Activated CD4-positive, alpha-beta memory T cell treated with anti-CD3 and anti-CD28 coated beads for 36 hours (primary cell): ENCODE data around the gene H19. TPM values are rescaled to one million over a fixed set of nuclear protein-coding genes. Genes with fewer than 3 reads are reported as not detected.

ENCODE experiments used
- CTCF ChIA-PET: fragments of 350-600 bp; sonication (Branson Sonifier 250); formaldehyde crosslinking; loops from one replicate; lab custom pipeline; 2021; ENCODE audit warnings: antibody characterized with exemption, inconsistent platforms; lab: Charles Lee
- POLR2A ChIA-PET: fragments of 350-600 bp; sonication (Branson Sonifier 250); formaldehyde crosslinking; loops from one replicate; lab custom pipeline; 2021; ENCODE audit warnings: antibody characterized with exemption; lab: Charles Lee
- DNase-seq: peaks from one replicate; pipeline ENCODE4 v3.0.0-alpha.2; 2020
- H3K27ac Mint-ChIP-seq: one replicate; pipeline ENCODE4 v1.8.0; 2021; ENCODE audit warnings: mixed read lengths
- H3K27me3 Mint-ChIP-seq: one replicate; pipeline ENCODE4 v1.8.0; 2021; ENCODE audit warnings: mixed read lengths
- H3K36me3 Mint-ChIP-seq: one replicate; pipeline ENCODE4 v1.8.0; 2021; ENCODE audit warnings: mixed read lengths
- H3K4me1 Mint-ChIP-seq: one replicate; pipeline ENCODE4 v1.8.0; 2021; ENCODE audit warnings: low read depth, mixed read lengths
- H3K4me3 Mint-ChIP-seq: one replicate; pipeline ENCODE4 v1.8.0; 2021; ENCODE audit warnings: mild to moderate bottlenecking, mixed read lengths
- H3K9me3 Mint-ChIP-seq: one replicate; pipeline ENCODE4 v1.8.0; 2021; ENCODE audit warnings: mixed read lengths
- intact Hi-C: fragments of 100-400 bp; cut with micrococcal nuclease; formaldehyde crosslinking; loops from one replicate; pipeline ENCODE4 v1.15.1; 2023
- total RNA-seq, 2 experiments: library from RNA; stranded (reverse); gene quantifications; one replicate each; pipeline ENCODE4 v1.2.3, GENCODE V29; 2021

Gene H19
- total RNA-seq, 2 experiments from 2014 or later, result not detected

GRCh38 chr11:1959786-1960185 is 37.9 kb downstream of the H19 start:
- POLR2A ChIA-PET, result no interaction called here
- Mint-ChIP-seq H3K27ac (no peak overlapping the region), H3K4me3 (no peak overlapping the region), H3K9me3 (no peaks in the 10 kb centered on the region), H3K36me3 (no peaks in the 10 kb centered on the region), H3K27me3 (no peaks in the 10 kb centered on the region), H3K4me1 (no peaks in the 10 kb centered on the region)
- intact Hi-C loops, result no loop called here
- CTCF ChIA-PET, result interaction anchor here (1.1 kb wide), 1 partner anchor 10 kb away, joined by 3 read pairs; no protein-coding TSS in a partner anchor
- DNase-seq, result no peak

- H3K27ac Mint-ChIP-seq, result no peak overlapping the region
- ChIA-PET CTCF (interaction anchor here (1.1 kb wide), 2 partner anchors 9 to 76 kb away, joined by 3 read pairs; no protein-coding TSS in a partner anchor), POLR2A (interaction anchor here (1.0 kb wide), 1 partner anchor 18 kb away, joined by 3 read pairs; no protein-coding TSS in a partner anchor)
- no peaks in the 10 kb centered on the region for H3K27me3 Mint-ChIP-seq
- no peaks in the 10 kb centered on the region for H3K36me3 Mint-ChIP-seq
- no peak overlapping the region for H3K4me3 Mint-ChIP-seq
- no peaks in the 10 kb centered on the region for H3K4me1 Mint-ChIP-seq
- DNase-seq, result no peak
- H3K9me3 Mint-ChIP-seq, result no peaks in the 10 kb centered on the region
- intact Hi-C loops, result no loop called here
Observed at GRCh38 chr11:1958367-1958766, 39.3 kb downstream of the H19 start.

GRCh38 chr11:1953489-1954266 is 44.0 kb downstream of the H19 start:
- POLR2A ChIA-PET, result no interaction called here
- no peaks in the 10 kb centered on the region for H3K36me3 Mint-ChIP-seq
- no peaks in the 10 kb centered on the region for H3K9me3 Mint-ChIP-seq

DNA sequence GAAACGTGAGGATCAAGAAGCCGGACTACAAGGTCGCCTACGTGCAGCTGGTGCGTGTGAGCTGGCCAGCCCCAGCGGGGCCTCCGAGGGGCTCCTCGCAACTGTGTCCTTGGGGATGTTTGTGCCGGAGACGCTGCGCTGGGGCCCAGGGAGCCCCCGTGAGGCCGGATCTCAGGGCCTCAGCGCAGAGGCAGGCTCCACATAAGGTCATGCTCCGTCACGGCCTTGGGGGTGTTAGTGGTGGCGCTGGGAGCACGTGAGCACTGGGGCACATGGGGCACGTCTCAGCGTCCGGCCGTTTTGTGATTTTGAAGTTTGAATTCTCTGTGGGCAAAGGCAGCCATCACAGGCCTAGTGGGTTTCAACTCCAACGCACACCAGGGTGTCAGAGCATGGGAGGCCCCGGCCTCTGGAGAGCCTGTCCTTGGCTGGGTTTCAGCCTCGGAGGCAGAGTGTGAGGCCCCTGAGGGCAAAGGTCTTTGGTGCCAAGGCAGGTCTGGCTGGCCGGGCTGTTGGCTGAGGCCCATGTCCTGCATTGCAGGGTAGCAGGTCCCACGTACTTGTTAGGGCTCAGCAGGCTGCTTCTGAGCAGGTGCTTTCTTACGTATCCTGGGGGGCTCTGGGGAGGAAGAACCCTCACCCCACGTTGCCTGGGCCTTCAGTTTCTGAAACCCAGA is 44.7 kb downstream of the H19 start:
- no peaks in the 10 kb centered on the region for H3K4me1 Mint-ChIP-seq
- ChIA-PET CTCF (interaction anchor here (2.0 kb wide), 1 partner anchor 198 kb away, joined by 26 read pairs; no protein-coding TSS in a partner anchor), POLR2A (no interaction called here)

More at GRCh38 chr11:1953489-1954266, 44.0 kb downstream of the H19 start:
- intact Hi-C loops, result no loop called here
- Mint-ChIP-seq H3K27ac (no peak overlapping the region), H3K4me1 (no peaks in the 10 kb centered on the region), H3K4me3 (no peak overlapping the region), H3K27me3 (no peaks in the 10 kb centered on the region)
- CTCF ChIA-PET, result interaction anchor here (0.6 to 2.0 kb wide), 3 partner anchors 83 to 197 kb away, joined by 3 to 26 read pairs (median 3); no protein-coding TSS in a partner anchor
- DNase-seq, result peak; percentile 16

DNA sequence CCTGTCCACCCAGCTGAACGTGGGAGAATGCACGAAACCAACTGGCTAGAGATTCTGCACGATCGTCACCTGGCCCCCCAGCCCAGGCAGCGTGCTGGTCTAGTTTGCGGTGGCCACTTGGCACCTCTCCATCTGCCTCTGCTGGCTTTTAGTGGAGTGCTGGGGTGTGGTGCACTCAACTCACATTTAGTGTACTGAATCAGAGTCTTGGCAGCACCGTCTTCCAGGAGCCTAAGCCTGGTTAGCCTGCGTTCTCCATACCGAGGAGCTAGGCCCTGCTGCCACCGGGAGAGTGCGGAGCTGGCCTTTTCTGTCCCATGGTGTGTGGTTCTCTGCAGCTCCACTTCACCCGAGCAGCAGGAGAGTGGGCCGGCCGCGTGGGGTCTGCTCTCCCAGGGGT is 47.7 kb downstream of the H19 start:
- Mint-ChIP-seq H3K9me3 (no peaks in the 10 kb centered on the region), H3K27ac (no peak overlapping the region), H3K36me3 (no peaks in the 10 kb centered on the region), H3K4me1 (no peaks in the 10 kb centered on the region), H3K4me3 (no peak overlapping the region), H3K27me3 (no peaks in the 10 kb centered on the region)
- DNase-seq, result no peak
- ChIA-PET POLR2A (no interaction called here), CTCF (interaction anchor here (1.2 to 4.2 kb wide), 4 partner anchors 9 to 201 kb away, joined by 3 to 41 read pairs (median 15); no protein-coding TSS in a partner anchor)
- intact Hi-C loops, result loop anchor here (10.0 kb wide), 1 partner anchor 55 kb away; the partner anchor contains the start of gene PRR33

More for the DNA sequence above, 44.7 kb downstream of the H19 start:
- Mint-ChIP-seq H3K9me3 (no peaks in the 10 kb centered on the region), H3K27ac (no peak overlapping the region), H3K36me3 (no peaks in the 10 kb centered on the region), H3K4me3 (no peak overlapping the region), H3K27me3 (no peaks in the 10 kb centered on the region)
- intact Hi-C loops, result no loop called here
- DNase-seq, result no peak

- no peaks in the 10 kb centered on the region for H3K36me3 Mint-ChIP-seq
- CTCF ChIA-PET, result interaction anchor here (1.1 to 4.2 kb wide), 4 partner anchors 10 to 202 kb away, joined by 3 to 41 read pairs (median 15); no protein-coding TSS in a partner anchor
Observed at GRCh38 chr11:1949302-1949701, 48.3 kb downstream of the H19 start.

GRCh38 chr11:1948389-1948788 is 49.3 kb downstream of the H19 start:
- H3K4me3 Mint-ChIP-seq, result no peak overlapping the region
- ChIA-PET CTCF (interaction anchor here (1.1 to 4.2 kb wide), 8 partner anchors 53 to 254 kb away, joined by 3 to 41 read pairs (median 4); no protein-coding TSS in a partner anchor), POLR2A (no interaction called here)
- H3K4me1 Mint-ChIP-seq, result no peaks in the 10 kb centered on the region
- H3K27ac Mint-ChIP-seq, result no peak overlapping the region
- H3K9me3 Mint-ChIP-seq, result no peaks in the 10 kb centered on the region
- H3K27me3 Mint-ChIP-seq, result no peaks in the 10 kb centered on the region
- intact Hi-C loops, result loop anchor here (10.0 kb wide), 1 partner anchor 54 kb away; the partner anchor contains the start of gene PRR33
- DNase-seq, result no peak
- H3K36me3 Mint-ChIP-seq, result no peaks in the 10 kb centered on the region

More at GRCh38 chr11:1949302-1949701, 48.3 kb downstream of the H19 start:
- Mint-ChIP-seq H3K9me3 (no peaks in the 10 kb centered on the region), H3K4me1 (no peaks in the 10 kb centered on the region), H3K4me3 (no peak overlapping the region), H3K27me3 (no peaks in the 10 kb centered on the region), H3K27ac (no peak overlapping the region)
- POLR2A ChIA-PET, result no interaction called here
- intact Hi-C loops, result loop anchor here (10.0 kb wide), 1 partner anchor 55 kb away; the partner anchor contains the start of gene PRR33
- DNase-seq, result no peak

GRCh38 chr11:1947592-1948237 is 49.9 kb downstream of the H19 start:
- ChIA-PET CTCF (interaction anchor here (0.9 to 4.2 kb wide), 10 partner anchors 54 to 254 kb away, joined by 3 to 41 read pairs (median 4); no protein-coding TSS in a partner anchor), POLR2A (interaction anchor here (0.9 kb wide), 1 partner anchor 94 kb away, joined by 5 read pairs; no protein-coding TSS in a partner anchor)
- no peak overlapping the region for H3K4me3 Mint-ChIP-seq
- H3K9me3 Mint-ChIP-seq, result no peaks in the 10 kb centered on the region
- no peak overlapping the region for H3K27ac Mint-ChIP-seq
- no peak for DNase-seq
- no peaks in the 10 kb centered on the region for H3K27me3 Mint-ChIP-seq
- H3K4me1 Mint-ChIP-seq, result no peaks in the 10 kb centered on the region
- H3K36me3 Mint-ChIP-seq, result no peaks in the 10 kb centered on the region
- intact Hi-C loops, result loop anchor here (10.0 kb wide), 1 partner anchor 53 kb away; the partner anchor contains the start of gene PRR33

DNA sequence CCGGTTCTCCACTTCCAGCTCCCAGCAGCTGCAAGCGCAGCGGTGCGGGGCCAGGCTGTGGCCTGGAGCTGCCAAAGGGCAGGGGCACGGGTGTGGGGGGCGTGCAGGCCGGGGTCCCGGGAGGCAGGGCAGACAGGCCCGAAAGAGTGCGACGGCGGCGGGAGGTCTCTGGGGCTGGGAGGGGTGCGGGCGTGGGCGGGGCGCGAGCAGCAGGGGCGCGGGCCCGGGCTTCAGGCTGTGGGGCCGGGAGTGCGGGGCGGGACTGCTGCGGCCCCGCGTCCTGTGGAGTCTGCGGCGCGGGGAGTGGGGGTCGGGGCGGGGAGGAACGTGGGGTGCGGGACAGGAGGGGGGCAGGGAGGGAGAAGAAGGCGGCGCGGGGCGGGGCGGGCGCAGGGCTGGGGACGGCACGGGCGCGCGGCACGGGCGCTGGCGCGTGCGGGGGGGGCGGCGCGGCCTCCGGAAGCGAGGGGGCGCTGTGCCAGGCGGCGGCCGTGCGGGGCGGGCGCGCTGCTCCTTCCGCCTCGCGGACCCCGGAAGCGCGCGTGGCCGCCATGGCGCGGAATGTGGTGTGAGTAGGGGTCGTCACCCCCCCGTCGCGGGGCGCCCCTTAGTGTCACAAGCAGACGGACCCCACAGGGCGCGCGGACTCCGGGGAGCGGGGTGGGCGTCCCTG is 50.7 kb downstream of the H19 start, which contains the start of gene MRPL23:
Gene MRPL23, plus strand, starts transcription at position 521 of the 673 bp plus-strand sequence. Its CDS starts 31 bp downstream, at position 552.
- intact Hi-C loops, result loop anchor here (10.0 kb wide), 1 partner anchor 52 kb away; the partner anchor contains the start of gene PRR33
- H3K9me3 Mint-ChIP-seq, result no peaks in the 10 kb centered on the region
- H3K4me3 Mint-ChIP-seq, result no peak within 1 kb of the TSS
- no peak within 1 kb of the TSS for H3K27ac Mint-ChIP-seq
- ChIA-PET POLR2A (interaction anchor here (0.9 kb wide), 1 partner anchor 93 kb away, joined by 5 read pairs; no protein-coding TSS in a partner anchor), CTCF (interaction anchor here (0.9 to 4.2 kb wide), 9 partner anchors 55 to 253 kb away, joined by 3 to 41 read pairs (median 3); no protein-coding TSS in a partner anchor)
- no peaks in the 10 kb centered on the region for H3K27me3 Mint-ChIP-seq
- no peaks in the 10 kb centered on the region for H3K4me1 Mint-ChIP-seq
- DNase-seq, result peak; percentile 33
- no peaks in the 10 kb centered on the region for H3K36me3 Mint-ChIP-seq
